ENCODE measurements around the gene USP34. TPM values are rescaled to one million over a fixed set of nuclear protein-coding genes. Genes with fewer than 3 reads are reported as not detected.
"Not testable (repeated sequence)": the region's sequence is repeated elsewhere in the genome, so short reads cannot be mapped to it uniquely, and the experiment has no call there.

Gene USP34
- polyA plus RNA-seq, 2 donors, result 32.2 to 40.4 TPM

DNA sequence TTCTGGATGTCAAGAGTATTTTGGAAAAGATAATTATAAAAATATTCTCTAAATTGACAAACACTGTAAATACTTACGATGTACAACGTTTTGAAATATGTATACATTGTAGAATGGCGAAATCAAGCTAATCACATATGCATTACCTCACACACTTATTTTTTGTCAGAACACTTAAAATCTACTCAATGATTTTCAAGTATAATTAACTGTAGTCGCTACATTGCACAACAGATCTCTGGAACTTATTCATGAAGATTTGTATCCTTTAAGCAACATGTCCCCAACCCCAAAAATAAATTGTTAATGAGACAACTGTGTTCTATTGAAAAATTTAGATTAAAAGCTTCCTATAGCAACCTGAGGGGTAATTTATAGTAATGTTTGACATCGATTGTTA is 249.1 kb downstream of the USP34 start:
- no peak overlapping the region for H3K27ac ChIP-seq (ENCODE audit: low read depth in 2 of 2, low read length in 1 of 2)
- 94 to 99% methylated on average over 5 of the region's 5 CpGs for WGBS, 2 donors
- no peaks in the 10 kb centered on the region for H3K4me1 ChIP-seq (ENCODE audit: control insufficient read depth in 2 of 2, insufficient read depth in 2 of 2, low read length in 1 of 2)
- H3K36me3 ChIP-seq (ENCODE audit: control insufficient read depth in 2 of 2, insufficient read depth in 2 of 2, low read length in 1 of 2), result peaks cover 2 to 7% of the 10 kb centered on the region in 2 donors
- no peak overlapping the region for H3K4me3 ChIP-seq (ENCODE audit: low read depth in 1 of 2, low read length in 2 of 2)
- no peaks in the 10 kb centered on the region for H3K9me3 ChIP-seq (ENCODE audit: control insufficient read depth in 2 of 2, insufficient read depth in 1 of 2, low read depth in 1 of 2, low read length in 1 of 2)
- H3K27me3 ChIP-seq (ENCODE audit: control insufficient read depth in 1 of 2, insufficient read depth in 2 of 2, low read length in 2 of 2), result no peaks in the 10 kb centered on the region

DNA sequence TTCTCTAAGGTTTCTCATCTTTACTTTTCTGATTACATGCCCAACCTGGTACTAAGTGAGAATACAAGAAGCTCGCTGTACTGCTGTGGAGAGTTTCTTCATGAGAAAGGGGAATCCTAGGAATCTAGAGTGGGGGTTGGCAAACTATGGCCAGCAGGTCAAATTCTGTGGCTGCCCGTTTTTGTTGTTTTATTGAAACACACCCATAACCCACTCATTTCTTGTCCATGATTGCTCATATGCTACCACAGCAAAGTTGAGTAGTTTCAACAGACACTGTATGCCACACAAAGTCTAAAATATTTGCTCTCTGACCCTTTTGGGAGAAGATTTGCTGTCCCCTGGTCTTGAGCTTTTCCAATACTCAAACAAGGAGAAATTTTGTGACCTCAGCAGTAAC is 250.1 kb downstream of the USP34 start:
- WGBS, 2 donors, result 79 to 85% methylated on average over 2 of the region's 2 CpGs
- H3K27ac ChIP-seq (ENCODE audit: low read depth in 2 of 2, low read length in 1 of 2), result no peak overlapping the region
- no peaks in the 10 kb centered on the region for H3K4me1 ChIP-seq (ENCODE audit: control insufficient read depth in 2 of 2, insufficient read depth in 2 of 2, low read length in 1 of 2)
- peaks cover 2 to 3% of the 10 kb centered on the region in 2 donors for H3K36me3 ChIP-seq (ENCODE audit: control insufficient read depth in 2 of 2, insufficient read depth in 2 of 2, low read length in 1 of 2)
- H3K4me3 ChIP-seq (ENCODE audit: low read depth in 1 of 2, low read length in 2 of 2), result no peak overlapping the region
- H3K27me3 ChIP-seq (ENCODE audit: control insufficient read depth in 1 of 2, insufficient read depth in 2 of 2, low read length in 2 of 2), result no peaks in the 10 kb centered on the region
- H3K9me3 ChIP-seq (ENCODE audit: control insufficient read depth in 2 of 2, insufficient read depth in 1 of 2, low read depth in 1 of 2, low read length in 1 of 2), result no peaks in the 10 kb centered on the region

DNA sequence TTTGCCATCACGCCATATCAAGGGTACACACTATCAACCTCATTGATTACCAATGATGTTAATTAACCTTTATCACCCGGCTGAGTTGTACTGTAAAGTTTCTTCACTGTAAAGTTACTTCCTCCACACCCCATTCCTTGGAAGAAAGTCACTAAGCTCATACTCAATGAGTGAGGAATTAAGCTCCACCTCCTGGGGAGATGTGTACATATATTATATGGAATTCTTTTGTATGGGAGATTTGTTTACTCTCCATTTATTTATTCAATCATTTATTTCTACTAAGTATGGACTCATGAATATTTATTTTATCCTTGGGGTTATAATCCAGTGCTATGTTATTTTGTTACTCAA is 252.1 kb downstream of the USP34 start:
- 81 to 87% methylated on average over 2 of the region's 2 CpGs for whole genome bisulfite sequencing, 2 donors
- H3K27me3 ChIP-seq (ENCODE audit: control insufficient read depth in 1 of 2, insufficient read depth in 2 of 2, low read length in 2 of 2), result no peaks in the 10 kb centered on the region
- no peaks in the 10 kb centered on the region for H3K4me1 ChIP-seq (ENCODE audit: control insufficient read depth in 2 of 2, insufficient read depth in 2 of 2, low read length in 1 of 2)
- peaks cover 6 to 9% of the 10 kb centered on the region in 2 donors for H3K36me3 ChIP-seq (ENCODE audit: control insufficient read depth in 2 of 2, insufficient read depth in 2 of 2, low read length in 1 of 2)
- H3K27ac ChIP-seq (ENCODE audit: low read depth in 2 of 2, low read length in 1 of 2), result peak overlapping the region; percentile 31 to 70
- no peak overlapping the region for H3K4me3 ChIP-seq (ENCODE audit: low read depth in 1 of 2, low read length in 2 of 2)
- H3K9me3 ChIP-seq (ENCODE audit: control insufficient read depth in 2 of 2, insufficient read depth in 1 of 2, low read depth in 1 of 2, low read length in 1 of 2), result no peaks in the 10 kb centered on the region

DNA sequence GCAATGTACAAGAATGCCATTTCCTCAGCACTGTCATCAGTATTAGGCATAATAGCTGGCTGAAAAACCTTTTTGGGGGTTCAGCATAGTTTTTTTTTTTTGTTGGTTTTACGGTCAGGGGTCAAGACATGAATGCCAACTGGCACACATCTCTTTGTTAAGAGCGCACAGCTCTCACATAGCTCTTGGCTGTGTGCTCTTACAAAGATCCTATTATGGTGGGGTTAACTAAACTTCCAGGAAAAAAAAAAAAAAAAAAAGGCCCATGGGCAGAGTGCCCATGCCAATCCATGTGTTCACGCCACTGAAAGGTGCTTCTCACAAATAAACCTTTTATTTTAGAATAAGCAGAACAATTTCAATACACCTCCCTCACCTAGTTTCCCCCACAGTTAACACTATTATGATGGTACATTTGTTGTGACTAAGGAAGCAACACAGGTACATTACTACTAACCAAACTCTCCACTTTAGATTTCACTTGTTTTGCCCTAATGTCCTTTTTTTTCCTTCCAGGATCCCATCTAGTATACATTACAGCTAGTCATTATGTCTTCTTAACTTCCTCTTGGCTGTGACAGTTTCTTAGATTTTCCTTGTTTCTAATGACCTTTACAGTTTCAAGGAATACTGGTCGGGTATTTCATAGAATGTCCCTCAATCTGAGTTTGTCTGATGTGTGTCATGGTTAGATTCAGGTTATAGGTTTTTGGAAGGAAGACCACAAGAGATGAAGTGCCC is 252.6 kb downstream of the USP34 start:
- no peaks in the 10 kb centered on the region for H3K4me1 ChIP-seq (ENCODE audit: control insufficient read depth in 2 of 2, insufficient read depth in 2 of 2, low read length in 1 of 2)
- peak overlapping the region; percentile 31 to 70 for H3K27ac ChIP-seq (ENCODE audit: low read depth in 2 of 2, low read length in 1 of 2)
- no peak overlapping the region for H3K4me3 ChIP-seq (ENCODE audit: low read depth in 1 of 2, low read length in 2 of 2)
- WGBS, 2 donors, result 84 to 89% methylated on average over 4 of the region's 4 CpGs
- H3K27me3 ChIP-seq (ENCODE audit: control insufficient read depth in 1 of 2, insufficient read depth in 2 of 2, low read length in 2 of 2), result no peaks in the 10 kb centered on the region
- H3K36me3 ChIP-seq (ENCODE audit: control insufficient read depth in 2 of 2, insufficient read depth in 2 of 2, low read length in 1 of 2), result peaks cover 6 to 9% of the 10 kb centered on the region in 2 donors
- H3K9me3 ChIP-seq (ENCODE audit: control insufficient read depth in 2 of 2, insufficient read depth in 1 of 2, low read depth in 1 of 2, low read length in 1 of 2), result no peaks in the 10 kb centered on the region

DNA sequence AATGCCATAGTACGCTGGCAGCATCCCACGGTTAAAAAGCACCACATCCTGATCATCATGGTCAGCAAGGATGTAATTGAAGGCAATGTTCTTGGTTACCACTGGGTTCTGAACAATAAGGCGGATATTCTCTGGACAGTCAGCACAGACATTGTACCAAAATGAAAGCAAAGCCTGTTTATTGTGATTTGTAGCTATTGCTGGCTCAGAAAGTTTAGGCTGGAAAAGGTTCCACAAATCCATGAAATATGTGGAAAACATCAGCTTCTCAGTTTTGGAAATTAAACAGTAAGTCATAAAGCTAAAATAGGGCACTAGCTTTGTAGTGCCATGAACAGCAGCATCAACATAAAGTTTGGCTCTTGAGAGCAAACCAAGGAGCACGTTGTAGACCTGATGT is 256.7 kb downstream of the USP34 start:
- no peaks in the 10 kb centered on the region for H3K9me3 ChIP-seq (ENCODE audit: control insufficient read depth in 2 of 2, insufficient read depth in 1 of 2, low read depth in 1 of 2, low read length in 1 of 2)
- H3K4me3 ChIP-seq (ENCODE audit: low read depth in 1 of 2, low read length in 2 of 2), result no peak overlapping the region
- no peaks in the 10 kb centered on the region for H3K27me3 ChIP-seq (ENCODE audit: control insufficient read depth in 1 of 2, insufficient read depth in 2 of 2, low read length in 2 of 2)
- 94 to 96% methylated on average over 4 of the region's 4 CpGs for WGBS, 2 donors
- peaks cover 6% of the 10 kb centered on the region in 2 donors for H3K36me3 ChIP-seq (ENCODE audit: control insufficient read depth in 2 of 2, insufficient read depth in 2 of 2, low read length in 1 of 2)
- H3K27ac ChIP-seq (ENCODE audit: low read depth in 2 of 2, low read length in 1 of 2), result no peak overlapping the region
- H3K4me1 ChIP-seq (ENCODE audit: control insufficient read depth in 2 of 2, insufficient read depth in 2 of 2, low read length in 1 of 2), result no peaks in the 10 kb centered on the region

- H3K4me1 ChIP-seq (ENCODE audit: control insufficient read depth in 2 of 2, insufficient read depth in 2 of 2, low read length in 1 of 2), result no peaks in the 10 kb centered on the region
- H3K36me3 ChIP-seq (ENCODE audit: control insufficient read depth in 2 of 2, insufficient read depth in 2 of 2, low read length in 1 of 2), result peaks cover 4 to 11% of the 10 kb centered on the region in 2 donors
- H3K4me3 ChIP-seq (ENCODE audit: low read depth in 1 of 2, low read length in 2 of 2), result no peak overlapping the region
- no peaks in the 10 kb centered on the region for H3K9me3 ChIP-seq (ENCODE audit: control insufficient read depth in 2 of 2, insufficient read depth in 1 of 2, low read depth in 1 of 2, low read length in 1 of 2)
- no peak overlapping the region for H3K27ac ChIP-seq (ENCODE audit: low read depth in 2 of 2, low read length in 1 of 2)
- H3K27me3 ChIP-seq (ENCODE audit: control insufficient read depth in 1 of 2, insufficient read depth in 2 of 2, low read length in 2 of 2), result no peaks in the 10 kb centered on the region
- WGBS, 2 donors, result 86 to 87% methylated on average over 5 of the region's 5 CpGs
These were observed 260.4 kb downstream of the USP34 start for GRCh38 chr2:61210332-61210981.

- Histone ChIP-seq H3K4me3 (ENCODE audit: low read depth in 1 of 2, low read length in 2 of 2) (no peak overlapping the region), H3K4me1 (ENCODE audit: control insufficient read depth in 2 of 2, insufficient read depth in 2 of 2, low read length in 1 of 2) (no peaks in the 10 kb centered on the region), H3K27me3 (ENCODE audit: control insufficient read depth in 1 of 2, insufficient read depth in 2 of 2, low read length in 2 of 2) (no peaks in the 10 kb centered on the region), H3K9me3 (ENCODE audit: control insufficient read depth in 2 of 2, insufficient read depth in 1 of 2, low read depth in 1 of 2, low read length in 1 of 2) (no peaks in the 10 kb centered on the region), H3K27ac (ENCODE audit: low read depth in 2 of 2, low read length in 1 of 2) (no peak overlapping the region), H3K36me3 (ENCODE audit: control insufficient read depth in 2 of 2, insufficient read depth in 2 of 2, low read length in 1 of 2) (peaks cover 2 to 13% of the 10 kb centered on the region in 2 donors)
- 87 to 91% methylated on average over 7 of the region's 7 CpGs for WGBS, 2 donors
These were observed 265.8 kb downstream of the USP34 start for GRCh38 chr2:61205132-61205531.

DNA sequence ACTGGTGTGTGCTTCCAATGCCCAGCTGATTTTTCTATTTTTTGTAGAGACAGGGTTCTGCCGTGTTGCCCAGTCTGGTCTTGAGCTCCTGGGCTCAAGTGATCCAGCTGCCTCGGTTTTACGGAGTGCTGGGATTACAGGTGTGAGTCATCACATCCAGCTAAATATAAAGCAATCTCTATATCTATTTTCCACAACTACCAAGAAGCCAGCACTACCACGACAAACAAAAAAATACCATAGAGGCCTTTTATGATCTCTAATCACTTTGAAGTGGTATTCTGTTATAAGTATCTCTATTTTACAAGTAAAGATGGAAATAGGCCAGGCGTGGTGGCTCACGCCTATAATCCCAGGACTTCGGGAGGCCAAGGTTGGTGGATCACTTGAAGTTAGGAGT is 274.2 kb downstream of the USP34 start:
- Histone ChIP-seq H3K27me3 (ENCODE audit: control insufficient read depth in 1 of 2, insufficient read depth in 2 of 2, low read length in 2 of 2) (no peaks in the 10 kb centered on the region), H3K4me3 (ENCODE audit: low read depth in 1 of 2, low read length in 2 of 2) (no peak overlapping the region), H3K27ac (ENCODE audit: low read depth in 2 of 2, low read length in 1 of 2) (no peak overlapping the region), H3K36me3 (ENCODE audit: control insufficient read depth in 2 of 2, insufficient read depth in 2 of 2, low read length in 1 of 2) (peaks cover 3 to 5% of the 10 kb centered on the region in 2 donors), H3K9me3 (ENCODE audit: control insufficient read depth in 2 of 2, insufficient read depth in 1 of 2, low read depth in 1 of 2, low read length in 1 of 2) (no peaks in the 10 kb centered on the region), H3K4me1 (ENCODE audit: control insufficient read depth in 2 of 2, insufficient read depth in 2 of 2, low read length in 1 of 2) (no peaks in the 10 kb centered on the region)
- 85% methylated on average over 7 of the region's 7 CpGs for WGBS, 2 donors

DNA sequence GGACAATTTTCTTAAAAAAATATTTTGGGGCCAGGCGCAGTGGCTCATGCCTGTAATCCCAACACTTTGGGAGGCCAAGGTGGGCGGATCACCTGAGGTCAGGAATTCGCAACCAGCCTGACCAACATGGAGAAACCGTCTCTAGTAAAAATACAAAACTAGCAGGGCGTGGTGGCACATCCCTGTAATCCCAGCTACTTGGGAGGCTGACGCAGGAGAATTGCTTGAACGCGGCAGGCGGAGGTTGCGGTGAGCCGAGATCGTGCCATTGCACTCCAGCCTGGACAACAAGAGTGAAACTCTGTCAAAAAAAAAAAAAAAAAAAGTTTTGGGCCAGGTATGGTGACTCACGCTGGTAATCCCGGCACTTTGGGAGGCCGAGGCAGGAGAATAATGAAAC is 276.2 kb downstream of the USP34 start:
- H3K27ac ChIP-seq (ENCODE audit: low read depth in 2 of 2, low read length in 1 of 2), result peak overlapping the region in 1 of 2 donors; percentile 64
- H3K4me3 ChIP-seq (ENCODE audit: low read depth in 1 of 2, low read length in 2 of 2); H3K27me3 ChIP-seq (ENCODE audit: control insufficient read depth in 1 of 2, insufficient read depth in 2 of 2, low read length in 2 of 2); H3K36me3 ChIP-seq (ENCODE audit: control insufficient read depth in 2 of 2, insufficient read depth in 2 of 2, low read length in 1 of 2); H3K4me1 ChIP-seq (ENCODE audit: control insufficient read depth in 2 of 2, insufficient read depth in 2 of 2, low read length in 1 of 2); H3K9me3 ChIP-seq (ENCODE audit: control insufficient read depth in 2 of 2, insufficient read depth in 1 of 2, low read depth in 1 of 2, low read length in 1 of 2): not testable (repeated sequence)
- 90 to 92% methylated on average over 15 of the region's 15 CpGs for WGBS, 2 donors
